Inflammatory macrophage treated with lipopolysaccharide for 4 hours (primary cell): ENCODE measurements around the gene OR2T6.
"Not testable (repeated sequence)": the region's sequence is repeated elsewhere in the genome, so short reads cannot be mapped to it uniquely, and the experiment has no call there.

Experiments used
- DNase-seq: peaks from one replicate; pipeline ENCODE4 v3.0.0-alpha.2; 2020

The OR2T6 gene

GRCh38 chr1:248375446-248375845 is at the start of gene OR2T6:
Gene OR2T6 (plus strand): TSS chr1:248375746. CDS start chr1:248387609, 11,863 bp downstream.
- DNase-seq, result no peak

GRCh38 chr1:248343451-248343850 is 32.1 kb upstream of the OR2T6 start:
- no peak for DNase-seq

GRCh38 chr1:248348475-248348874 is 27.1 kb upstream of the OR2T6 start, which contains the start of gene OR14C36:
Gene OR14C36 (plus strand): TSS chr1:248348775. CDS start chr1:248348775, 0 bp downstream.
- no peak for DNase-seq

- DNase-seq, result no peak
These were observed 16.1 kb upstream of the OR2T6 start for GRCh38 chr1:248359415-248359814.

GRCh38 chr1:248361121-248361715 is 14.3 kb upstream of the OR2T6 start, which contains the start of gene OR2T4:
Gene OR2T4 (plus strand): TSS chr1:248361665. CDS start chr1:248361665, 0 bp downstream.
- no peak for DNase-seq

- DNase-seq, result no peak
These were observed 8.9 kb upstream of the OR2T6 start for GRCh38 chr1:248366609-248367008.

- DNase-seq, result no peak
These were observed 3.2 kb upstream of the OR2T6 start for GRCh38 chr1:248372394-248372793.

GRCh38 chr1:248373761-248374160 is 1.8 kb upstream of the OR2T6 start:
- no peak for DNase-seq

- DNase-seq, result no peak
These were observed 1.4 kb downstream of the OR2T6 start for GRCh38 chr1:248376916-248377315.

GRCh38 chr1:248380854-248381253 is 5.3 kb downstream of the OR2T6 start:
- DNase-seq, result no peak

- no peak for DNase-seq
These were observed 12.9 kb downstream of the OR2T6 start for GRCh38 chr1:248388426-248388825.

GRCh38 chr1:248393050-248393449 is 17.5 kb downstream of the OR2T6 start:
- no peak for DNase-seq

GRCh38 chr1:248402748-248403147 is 27.2 kb downstream of the OR2T6 start, which contains the start of gene OR2T1:
Gene OR2T1 (plus strand): TSS chr1:248403048. CDS start chr1:248406148, 3,100 bp downstream.
- DNase-seq, result no peak

GRCh38 chr1:248404024-248404423 is 28.5 kb downstream of the OR2T6 start:
- no peak for DNase-seq

GRCh38 chr1:248406721-248407692 is 31.5 kb downstream of the OR2T6 start:
- no peak for DNase-seq

GRCh38 chr1:248416226-248416625 is 40.7 kb downstream of the OR2T6 start:
- no peak for DNase-seq

- no peak for DNase-seq
These were observed 42.3 kb downstream of the OR2T6 start for GRCh38 chr1:248417854-248418253.

- DNase-seq, result no peak
These were observed 45.8 kb downstream of the OR2T6 start for GRCh38 chr1:248421384-248421783.

GRCh38 chr1:248427526-248428191 is 52.1 kb downstream of the OR2T6 start:
- DNase-seq, result not testable (repeated sequence)

- not testable (repeated sequence) for DNase-seq
These were observed 52.6 kb downstream of the OR2T6 start for GRCh38 chr1:248428192-248428533.

GRCh38 chr1:248431683-248432082 is 56.1 kb downstream of the OR2T6 start:
- not testable (repeated sequence) for DNase-seq

GRCh38 chr1:248432201-248432600 is 56.7 kb downstream of the OR2T6 start:
- DNase-seq, result not testable (repeated sequence)

GRCh38 chr1:248433811-248434415 is 58.4 kb downstream of the OR2T6 start:
- DNase-seq, result not testable (repeated sequence)
